Jurkat, Clone E6-1 (cell line): ENCODE measurements around the gene PRSS21.

ENCODE experiments used
- DNase-seq: peaks from one replicate; pipeline ENCODE4 v3.0.0-alpha.2; 2011; ENCODE audit warnings: low read depth, low spot score
- H3K4me3 ChIP-seq: 2 replicates; pipeline ENCODE4 v1.5.1; 2011; ENCODE audit warnings: mild to moderate bottlenecking, low read length, control low read depth, moderate library complexity

PRSS21 gene

GRCh38 chr16:2820836-2821486 lies 3.9 kb downstream of the PRSS21 start:
- H3K4me3 ChIP-seq: no peak overlapping the region
- no peak for DNase-seq

GRCh38 chr16:2821487-2822157 lies 4.6 kb downstream of the PRSS21 start:
- H3K4me3 ChIP-seq: no peak overlapping the region
- DNase-seq: no peak

GRCh38 chr16:2822158-2822495 lies 5.1 kb downstream of the PRSS21 start:
- no peak overlapping the region for H3K4me3 ChIP-seq
- DNase-seq: no peak

GRCh38 chr16:2822496-2822895 lies 5.5 kb downstream of the PRSS21 start:
- no peak overlapping the region for H3K4me3 ChIP-seq

GRCh38 chr16:2824626-2825025 lies 7.6 kb downstream of the PRSS21 start:
- DNase-seq: no peak
- no peak overlapping the region for H3K4me3 ChIP-seq

More at GRCh38 chr16:2822496-2822895, 5.5 kb downstream of the PRSS21 start:
- no peak for DNase-seq

GRCh38 chr16:2825049-2825742 lies 8.2 kb downstream of the PRSS21 start:
- no peak for DNase-seq
- no peak overlapping the region for H3K4me3 ChIP-seq

GRCh38 chr16:2825906-2826305 lies 8.9 kb downstream of the PRSS21 start:
- DNase-seq: no peak
- H3K4me3 ChIP-seq: no peak overlapping the region

GRCh38 chr16:2826591-2827373 lies 9.7 kb downstream of the PRSS21 start:
- no peak for DNase-seq
- no peak overlapping the region for H3K4me3 ChIP-seq

GRCh38 chr16:2827374-2827791 lies 10.3 kb downstream of the PRSS21 start:
- H3K4me3 ChIP-seq: no peak overlapping the region
- no peak for DNase-seq

GRCh38 chr16:2827831-2828520 lies 10.9 kb downstream of the PRSS21 start:
- H3K4me3 ChIP-seq: no peak overlapping the region
- DNase-seq: no peak

GRCh38 chr16:2828521-2828840 lies 11.4 kb downstream of the PRSS21 start:
- DNase-seq: no peak
- H3K4me3 ChIP-seq: no peak overlapping the region

- no peak for DNase-seq
- no peak overlapping the region for H3K4me3 ChIP-seq
Measured at GRCh38 chr16:2828876-2829430, 11.9 kb downstream of the PRSS21 start.

GRCh38 chr16:2829501-2830354 lies 12.7 kb downstream of the PRSS21 start, which contains the start of gene ZG16B:
Gene ZG16B (plus strand): TSS chr16:2830303. CDS start chr16:2830442, 139 bp downstream.
- no peak within 1 kb of the TSS for H3K4me3 ChIP-seq
- no peak for DNase-seq

- H3K4me3 ChIP-seq: no peak overlapping the region
- DNase-seq: no peak
Measured at GRCh38 chr16:2830355-2830695, 13.3 kb downstream of the PRSS21 start.

GRCh38 chr16:2831203-2831602 lies 14.2 kb downstream of the PRSS21 start:
- DNase-seq: no peak
- H3K4me3 ChIP-seq: no peak overlapping the region

- no peak overlapping the region for H3K4me3 ChIP-seq
- DNase-seq: no peak
Measured at GRCh38 chr16:2833776-2834175, 16.7 kb downstream of the PRSS21 start.

- no peak for DNase-seq
- H3K4me3 ChIP-seq: no peak overlapping the region
Measured at GRCh38 chr16:2834968-2835367, 17.9 kb downstream of the PRSS21 start.
